ENCODE measurements around the gene CRYL1. TPM values are rescaled to one million over a fixed set of nuclear protein-coding genes. Genes with fewer than 3 reads are reported as not detected.

CRYL1 gene
- total RNA-seq, 4 donors from 2014 or later: 75.0 to 188 (median 145) TPM

DNA sequence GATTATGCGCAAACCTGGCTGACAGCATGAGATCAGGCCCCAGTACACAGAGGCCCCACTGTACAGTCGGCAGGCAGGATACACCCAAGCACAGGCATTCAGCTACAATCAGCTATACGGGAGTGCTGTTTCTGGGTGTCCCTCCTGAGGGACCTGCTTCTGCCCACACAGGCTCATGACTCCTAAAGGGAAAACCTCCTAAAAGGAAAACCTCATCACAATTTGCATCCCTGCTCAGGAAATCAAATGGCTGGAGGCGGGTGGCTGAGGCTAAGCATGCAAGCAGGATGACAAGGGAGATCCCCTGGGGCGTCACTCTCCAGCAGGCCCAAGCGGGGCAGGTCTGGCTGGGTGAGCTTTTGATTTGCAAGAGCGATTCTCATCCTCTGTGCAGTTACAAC is 99.8 kb downstream of the CRYL1 start:
- in situ Hi-C loops (cut with MboI; ENCODE audit: low pct_ligation_motif_present in 1 of 4, low pct_unique_long_range_greater_than_20kb in 1 of 4, low sequenced_read_pairs in 3 of 4): no loop called here

DNA sequence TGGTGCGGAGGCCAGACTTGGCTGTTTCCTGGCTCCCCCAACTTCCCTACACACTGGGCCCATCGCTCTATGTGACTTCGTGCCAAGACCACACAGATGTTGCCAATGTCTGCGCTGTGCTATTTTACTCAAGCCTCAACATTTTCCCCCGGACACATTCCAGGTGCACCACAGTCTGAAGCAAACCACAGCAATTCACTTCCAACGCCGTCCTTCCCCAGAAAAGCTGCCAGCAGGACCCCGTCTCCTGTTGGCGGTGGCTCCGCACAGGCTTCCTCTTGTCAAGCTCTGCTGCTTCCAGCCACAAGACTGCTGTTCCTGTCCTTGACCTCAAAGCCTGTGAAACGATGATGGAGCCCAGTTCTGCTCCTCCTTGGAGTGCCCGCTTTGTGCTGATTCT is 100.7 kb downstream of the CRYL1 start:
- DNase-seq: no peak
- intact Hi-C loops (cut with DNase I; ENCODE audit: low total_unique reads): no loop called here
- Histone ChIP-seq H3K4me3 (no peak overlapping the region), H3K27me3 (no peaks in the 10 kb centered on the region), H3K4me1 (peaks cover 0 to 4% (median 2%) of the 10 kb centered on the region in 4 donors), H3K27ac (no peak overlapping the region), H3K36me3 (no peaks in the 10 kb centered on the region), H3K9me3 (no peaks in the 10 kb centered on the region)
- in situ Hi-C loops (cut with MboI; ENCODE audit: low pct_ligation_motif_present in 1 of 4, low pct_unique_long_range_greater_than_20kb in 1 of 4, low sequenced_read_pairs in 3 of 4): no loop called here
- no peak for TF ChIP-seq CTCF (IDR thresholded peaks at IDR 0.05)
- TF ChIP-seq POLR2A (IDR thresholded peaks at IDR 0.05): no peak
- no peak for TF ChIP-seq EP300 (IDR thresholded peaks at IDR 0.05; ENCODE audit: low read depth)
- no peak for TF ChIP-seq POLR2AphosphoS5 (IDR thresholded peaks at IDR 0.05)
- WGBS, 2 donors (ENCODE audit: low coverage in 1 of 2): 87% methylated on average over 9 to 12 of the region's 12 CpGs

More for the DNA sequence above, 99.8 kb downstream of the CRYL1 start:
- intact Hi-C loops (cut with DNase I; ENCODE audit: low total_unique reads): no loop called here
- no peak for TF ChIP-seq EP300 (IDR thresholded peaks at IDR 0.05; ENCODE audit: low read depth)
- no peak for TF ChIP-seq POLR2A (IDR thresholded peaks at IDR 0.05)
- TF ChIP-seq POLR2AphosphoS5 (IDR thresholded peaks at IDR 0.05): no peak
- no peak for TF ChIP-seq CTCF (IDR thresholded peaks at IDR 0.05)
- H3K27me3 ChIP-seq: no peaks in the 10 kb centered on the region
- 83 to 100% methylated on average over 6 to 7 of the region's 7 CpGs for WGBS, 2 donors (ENCODE audit: low coverage in 1 of 2)
- H3K27ac ChIP-seq: no peak overlapping the region
- no peak for DNase-seq
- H3K9me3 ChIP-seq: no peaks in the 10 kb centered on the region
- no peaks in the 10 kb centered on the region for H3K36me3 ChIP-seq
- H3K4me1 ChIP-seq: no peaks in the 10 kb centered on the region
- no peak overlapping the region for H3K4me3 ChIP-seq

GRCh38 chr13:20424559-20424852 is 101.2 kb downstream of the CRYL1 start:
- in situ Hi-C loops (cut with MboI; ENCODE audit: low pct_ligation_motif_present in 1 of 4, low pct_unique_long_range_greater_than_20kb in 1 of 4, low sequenced_read_pairs in 3 of 4): no loop called here
- no peak overlapping the region for H3K4me3 ChIP-seq
- no peaks in the 10 kb centered on the region for H3K9me3 ChIP-seq
- no peak overlapping the region for H3K27ac ChIP-seq
- peaks cover 0 to 4% (median 3%) of the 10 kb centered on the region in 4 donors for H3K4me1 ChIP-seq
- 82 to 100% methylated on average over 1 to 8 of the region's 8 CpGs for WGBS, 2 donors (ENCODE audit: low coverage in 1 of 2)
- intact Hi-C loops (cut with DNase I; ENCODE audit: low total_unique reads): no loop called here
- no peaks in the 10 kb centered on the region for H3K36me3 ChIP-seq
- TF ChIP-seq CTCF (IDR thresholded peaks at IDR 0.05) (no peak), EP300 (IDR thresholded peaks at IDR 0.05; ENCODE audit: low read depth) (no peak), POLR2AphosphoS5 (IDR thresholded peaks at IDR 0.05) (no peak), POLR2A (IDR thresholded peaks at IDR 0.05) (no peak)
- H3K27me3 ChIP-seq: no peaks in the 10 kb centered on the region
- DNase-seq: no peak

DNA sequence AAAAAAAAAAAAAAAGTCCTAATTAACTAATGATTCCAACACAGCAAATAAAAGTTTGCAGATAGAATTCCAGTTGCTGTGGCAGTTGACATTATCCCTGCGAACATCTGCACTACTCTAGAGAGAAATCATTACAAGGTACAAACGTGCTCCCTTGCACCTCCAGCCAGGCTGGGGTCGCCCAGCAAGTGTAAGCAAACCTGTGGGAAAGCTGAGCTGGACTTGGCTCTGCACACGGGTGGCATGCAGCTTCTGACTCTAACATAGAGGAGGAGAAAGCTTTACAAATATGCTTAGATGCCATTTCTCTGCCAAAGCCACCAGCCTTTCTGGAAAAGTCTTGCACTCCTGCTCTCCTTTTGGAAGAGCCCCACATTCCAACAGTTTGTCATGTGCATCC is 103.3 kb downstream of the CRYL1 start:
- Histone ChIP-seq H3K36me3 (no peaks in the 10 kb centered on the region), H3K4me1 (peaks cover 0 to 4% (median 3%) of the 10 kb centered on the region in 4 donors), H3K4me3 (no peak overlapping the region), H3K27ac (no peak overlapping the region), H3K9me3 (no peaks in the 10 kb centered on the region), H3K27me3 (no peaks in the 10 kb centered on the region)
- in situ Hi-C loops (cut with MboI; ENCODE audit: low pct_ligation_motif_present in 1 of 4, low pct_unique_long_range_greater_than_20kb in 1 of 4, low sequenced_read_pairs in 3 of 4): no loop called here
- intact Hi-C loops (cut with DNase I; ENCODE audit: low total_unique reads): no loop called here
- DNase-seq: no peak
- WGBS, 2 donors (ENCODE audit: low coverage in 1 of 2): 63 to 90% methylated on average over 3 to 4 of the region's 4 CpGs
- TF ChIP-seq EP300 (IDR thresholded peaks at IDR 0.05; ENCODE audit: low read depth) (no peak), CTCF (IDR thresholded peaks at IDR 0.05) (no peak), POLR2AphosphoS5 (IDR thresholded peaks at IDR 0.05) (no peak), POLR2A (IDR thresholded peaks at IDR 0.05) (no peak)

Data from transverse colon (tissue), 4 donors.